ENCODE measurements around the gene ACSF3. TPM values are rescaled to one million over a fixed set of nuclear protein-coding genes. Genes with fewer than 3 reads are reported as not detected.
"Not testable (repeated sequence)": the region's sequence is repeated elsewhere in the genome, so short reads cannot be mapped to it uniquely, and the experiment has no call there.

ACSF3 gene
- total RNA-seq, 1 donor from 2014 or later: 16.2 TPM

- no peak for DNase-seq
Measured at GRCh38 chr16:89161763-89162713, 68.4 kb downstream of the ACSF3 start.

GRCh38 chr16:89163297-89163696 lies 69.6 kb downstream of the ACSF3 start:
- DNase-seq: no peak

GRCh38 chr16:89164436-89164835 lies 70.8 kb downstream of the ACSF3 start:
- DNase-seq: no peak

- no peak for DNase-seq
Measured at GRCh38 chr16:89164847-89165680, 71.4 kb downstream of the ACSF3 start.

- DNase-seq: not testable (repeated sequence)
Measured at GRCh38 chr16:89165681-89165979, 72.0 kb downstream of the ACSF3 start.

- no peak for DNase-seq
Measured at GRCh38 chr16:89166696-89167424, 73.2 kb downstream of the ACSF3 start.

GRCh38 chr16:89167425-89167941 lies 73.8 kb downstream of the ACSF3 start:
- peak; percentile 34 for DNase-seq

GRCh38 chr16:89168381-89169189 lies 74.9 kb downstream of the ACSF3 start:
- DNase-seq: no peak

- DNase-seq: no peak
Measured at GRCh38 chr16:89169778-89170177, 76.1 kb downstream of the ACSF3 start.

GRCh38 chr16:89170346-89171215 lies 76.9 kb downstream of the ACSF3 start:
- no peak for DNase-seq

GRCh38 chr16:89171216-89172170 lies 77.8 kb downstream of the ACSF3 start, which contains the start of gene CDH15:
TSS of gene CDH15 (plus strand) at chr16:89171748. CDS start at chr16:89171832, 84 bp downstream.
- DNase-seq: peak; percentile 80

- no peak for DNase-seq
Measured at GRCh38 chr16:89172171-89172527, 78.5 kb downstream of the ACSF3 start.

- DNase-seq: no peak
Measured at GRCh38 chr16:89172528-89173173, 79.0 kb downstream of the ACSF3 start.

GRCh38 chr16:89173174-89173921 lies 79.7 kb downstream of the ACSF3 start:
- no peak for DNase-seq

GRCh38 chr16:89174055-89174827 lies 80.6 kb downstream of the ACSF3 start:
- DNase-seq: no peak

- DNase-seq: no peak
Measured at GRCh38 chr16:89174877-89175276, 81.2 kb downstream of the ACSF3 start.
